Fibroblast of villous mesenchyme (primary cell): ENCODE results near the gene SWSAP1. TPM values are rescaled to one million over a fixed set of nuclear protein-coding genes. Genes with fewer than 3 reads are reported as not detected.

Experiments used
- DNase-seq: peaks from one replicate; pipeline ENCODE4 v3.0.0-alpha.2; 2010; ENCODE audit warnings: low read depth
- H3K4me3 ChIP-seq: 2 replicates; pipeline ENCODE4 v1.5.1; 2011; ENCODE audit warnings: low read depth, mild to moderate bottlenecking, low read length
- small RNA-seq: library from RNA; depleted of rRNA; stranded (forward); fragments of <200 nt; gene quantifications from one replicate; pipeline ENCODE3, GENCODE V24; 2012
- total RNA-seq: library from RNA; depleted of rRNA; stranded (reverse); fragments of >200 nt; gene quantifications from 2 replicates; pipeline ENCODE4 v1.2.3, GENCODE V29; 2012
- TF ChIP-seq, protein P1 (sequence below): IDR thresholded peaks from 2 replicates; pipeline ENCODE4 v1.5.1; 2012; ENCODE audit warnings: low read depth, mild to moderate bottlenecking, low read length; ENCODE audit not compliant: insufficient read depth

The SWSAP1 gene
- total RNA-seq, 1 donor = 0.86 TPM

DNA sequence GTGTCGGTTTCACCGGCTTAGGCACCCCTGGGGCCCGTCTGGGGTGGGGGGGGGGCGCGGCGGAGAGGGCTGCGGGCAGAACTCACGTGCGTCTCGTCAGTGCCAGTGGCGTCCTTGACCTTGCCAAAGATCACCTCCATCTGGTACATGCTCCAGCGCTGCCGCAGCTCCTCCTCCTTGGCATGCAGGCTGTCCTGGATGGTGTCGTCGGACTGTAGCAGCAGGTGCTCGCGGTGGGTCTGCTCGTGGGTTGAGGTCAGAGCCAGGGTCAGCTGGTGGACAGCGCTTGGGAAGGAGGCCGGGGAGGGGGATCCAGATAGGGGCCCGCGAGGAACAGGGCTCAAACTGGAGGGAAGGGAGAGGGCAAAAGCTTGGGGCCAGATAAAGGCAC lies 49.3 kb downstream of the SWSAP1 start:
- no peak for DNase-seq
- TF ChIP-seq, protein P1, sequence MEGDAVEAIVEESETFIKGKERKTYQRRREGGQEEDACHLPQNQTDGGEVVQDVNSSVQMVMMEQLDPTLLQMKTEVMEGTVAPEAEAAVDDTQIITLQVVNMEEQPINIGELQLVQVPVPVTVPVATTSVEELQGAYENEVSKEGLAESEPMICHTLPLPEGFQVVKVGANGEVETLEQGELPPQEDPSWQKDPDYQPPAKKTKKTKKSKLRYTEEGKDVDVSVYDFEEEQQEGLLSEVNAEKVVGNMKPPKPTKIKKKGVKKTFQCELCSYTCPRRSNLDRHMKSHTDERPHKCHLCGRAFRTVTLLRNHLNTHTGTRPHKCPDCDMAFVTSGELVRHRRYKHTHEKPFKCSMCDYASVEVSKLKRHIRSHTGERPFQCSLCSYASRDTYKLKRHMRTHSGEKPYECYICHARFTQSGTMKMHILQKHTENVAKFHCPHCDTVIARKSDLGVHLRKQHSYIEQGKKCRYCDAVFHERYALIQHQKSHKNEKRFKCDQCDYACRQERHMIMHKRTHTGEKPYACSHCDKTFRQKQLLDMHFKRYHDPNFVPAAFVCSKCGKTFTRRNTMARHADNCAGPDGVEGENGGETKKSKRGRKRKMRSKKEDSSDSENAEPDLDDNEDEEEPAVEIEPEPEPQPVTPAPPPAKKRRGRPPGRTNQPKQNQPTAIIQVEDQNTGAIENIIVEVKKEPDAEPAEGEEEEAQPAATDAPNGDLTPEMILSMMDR = no peak
- no peak overlapping the region for H3K4me3 ChIP-seq

Small RNAs within 50 kb of the gene (small RNA-seq; reads per million reads assigned to genes)
- gene RF00019 = not detected

Other genes starting within 250 kb of the SWSAP1 start
- gene SPC24, start 218.9 kb upstream of the SWSAP1 start, total RNA-seq = 39.7 and 44.5 TPM in 2 replicates
- 253 and 312 TPM in 2 replicates for gene KANK2, start 177.1 kb upstream of the SWSAP1 start, total RNA-seq
- not detected in 2 replicates for gene ANGPTL8, start 135.0 kb upstream of the SWSAP1 start, total RNA-seq
- 21.2 and 28.7 TPM in 2 replicates for gene DOCK6, start 112.1 kb upstream of the SWSAP1 start, total RNA-seq
- gene TSPAN16, start 78.5 kb upstream of the SWSAP1 start, total RNA-seq = not detected in 2 replicates
- gene RAB3D, start 35.0 kb upstream of the SWSAP1 start, total RNA-seq = 8.7 and 9.1 TPM in 2 replicates
- 96.7 and 121 TPM in 2 replicates for gene TMEM205, start 28.4 kb upstream of the SWSAP1 start, total RNA-seq
- 6.0 and 6.4 TPM in 2 replicates for gene CCDC159, start 28.1 kb upstream of the SWSAP1 start, total RNA-seq
- gene PLPPR2, start 19.2 kb upstream of the SWSAP1 start, total RNA-seq = 16.8 and 20.6 TPM in 2 replicates
- gene EPOR, start 9.6 kb downstream of the SWSAP1 start, total RNA-seq = 5.6 and 6.8 TPM in 2 replicates
- 0.32 and 1.3 TPM in 2 replicates for gene RGL3, start 44.6 kb downstream of the SWSAP1 start, total RNA-seq
- under 0.01 and 0.43 TPM in 2 replicates for gene ODAD3, start 60.5 kb downstream of the SWSAP1 start, total RNA-seq
- gene PRKCSH, start 61.0 kb downstream of the SWSAP1 start, total RNA-seq = 85.5 and 93.1 TPM in 2 replicates
- gene ELAVL3, start 106.4 kb downstream of the SWSAP1 start, total RNA-seq = not detected in 2 replicates
- gene ZNF653, start 131.2 kb downstream of the SWSAP1 start, total RNA-seq = 3.9 and 4.7 TPM in 2 replicates
- gene ECSIT, start 154.5 kb downstream of the SWSAP1 start, total RNA-seq = 22.9 and 27.4 TPM in 2 replicates
- gene CNN1, start 164.2 kb downstream of the SWSAP1 start, total RNA-seq = 61.3 and 148 TPM in 2 replicates
- gene ELOF1, start 184.6 kb downstream of the SWSAP1 start, total RNA-seq = 31.1 and 36.7 TPM in 2 replicates
- 0.43 and 2.3 TPM in 2 replicates for gene ACP5, start 203.0 kb downstream of the SWSAP1 start, total RNA-seq
- 16.8 and 19.0 TPM in 2 replicates for gene ZNF627, start 222.8 kb downstream of the SWSAP1 start, total RNA-seq